HG03064 (cell line): ENCODE results near the gene MAST3.

Source experiments
- ATAC-seq: cut with Tn5 transposase; IDR thresholded peaks from one replicate; pipeline ENCODE4 v1.9.1; 2021; ENCODE audit warnings: low read depth; ENCODE audit not compliant: unreplicated experiment

The MAST3 gene

DNA sequence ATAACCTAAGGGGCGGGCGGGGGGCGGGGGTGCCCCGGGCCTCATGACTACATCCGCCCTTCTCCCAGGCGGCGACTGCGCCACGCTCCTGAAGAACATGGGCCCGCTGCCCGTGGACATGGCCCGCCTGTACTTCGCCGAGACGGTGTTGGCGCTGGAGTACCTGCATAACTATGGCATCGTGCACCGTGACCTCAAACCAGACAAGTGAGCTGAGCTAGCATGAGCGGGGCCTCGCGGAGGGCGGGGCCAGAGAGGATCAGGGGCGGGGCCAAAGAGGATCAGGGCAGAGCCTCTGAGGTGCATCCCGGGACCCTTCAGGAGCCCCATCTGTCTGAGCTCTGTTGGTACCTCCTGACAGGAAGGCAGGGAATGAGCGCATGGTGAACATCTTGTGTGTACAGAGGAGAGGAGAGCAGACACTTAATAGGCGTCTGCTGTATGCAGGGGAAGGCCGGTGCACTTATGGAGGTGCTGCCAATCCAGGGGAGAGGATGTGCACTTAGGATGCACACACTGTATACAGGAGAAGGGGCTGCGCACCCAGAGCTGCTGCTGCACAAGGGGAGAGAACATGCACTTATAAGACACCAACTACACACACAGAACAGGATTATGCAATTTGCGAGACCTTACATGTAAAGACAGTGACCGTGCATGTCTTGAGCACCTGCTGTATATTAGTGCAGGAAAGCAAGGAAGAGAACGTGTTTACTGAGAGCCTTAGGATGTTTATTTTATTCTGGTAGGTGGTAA is 34.4 kb downstream of the MAST3 start:
- no peak for ATAC-seq

DNA sequence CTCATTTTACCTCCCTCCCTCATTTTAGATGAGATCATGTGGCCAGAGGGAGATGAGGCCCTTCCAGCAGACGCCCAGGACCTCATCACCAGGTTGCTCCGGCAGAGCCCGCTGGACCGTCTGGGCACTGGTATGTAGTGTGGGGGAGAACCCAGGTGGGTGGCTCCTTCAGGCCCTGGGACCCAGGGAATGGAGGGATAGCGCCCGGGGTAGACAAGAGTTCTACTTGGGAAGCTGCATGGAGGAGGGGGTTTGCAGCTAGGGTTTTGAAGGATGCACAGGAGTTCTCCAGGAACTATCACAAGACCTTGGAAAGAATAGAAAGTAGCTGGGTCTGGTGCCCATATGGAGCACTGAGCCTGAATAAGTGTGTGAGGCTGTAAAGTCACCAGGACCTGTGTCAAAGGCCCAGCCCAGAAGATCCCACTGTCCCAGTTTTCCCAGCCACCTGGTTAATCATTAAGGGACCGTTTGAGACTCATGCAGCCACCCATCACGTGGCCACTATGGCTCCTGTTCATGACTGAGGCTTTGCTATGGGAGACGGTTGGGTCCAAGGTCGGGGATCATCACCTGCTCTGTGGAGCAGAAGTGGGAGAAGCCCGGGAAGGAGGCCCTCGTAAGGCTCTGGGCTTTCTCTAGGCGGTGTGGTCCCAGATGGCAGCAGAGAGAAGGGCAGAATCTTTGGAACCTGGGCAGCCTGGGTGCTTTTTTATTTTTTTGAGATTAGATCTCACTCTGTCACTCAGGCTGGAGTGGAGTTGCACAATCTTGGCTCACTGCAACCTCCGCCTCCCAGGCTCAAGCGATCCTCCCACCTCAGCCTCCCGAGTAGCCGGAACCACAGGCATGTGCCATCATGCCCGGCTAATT is 38.4 kb downstream of the MAST3 start:
- no peak for ATAC-seq

DNA sequence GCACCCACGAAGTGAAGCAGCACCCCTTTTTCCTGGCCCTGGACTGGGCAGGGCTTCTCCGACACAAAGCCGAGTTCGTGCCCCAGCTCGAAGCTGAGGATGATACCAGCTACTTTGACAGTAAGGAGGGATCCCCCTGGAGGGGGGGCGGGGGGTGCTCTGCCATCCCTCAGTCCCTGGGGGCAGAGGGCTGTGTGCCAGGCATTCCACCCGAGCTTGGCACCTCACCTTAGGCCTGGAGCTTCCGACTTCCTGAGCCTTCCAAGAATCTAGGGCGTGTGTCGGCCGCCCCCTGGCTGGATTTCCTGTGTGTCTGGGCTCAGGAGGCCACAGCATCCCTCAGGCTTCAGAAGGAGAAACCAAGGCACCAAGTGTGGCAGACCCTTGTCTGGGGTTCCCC is 39.7 kb downstream of the MAST3 start:
- ATAC-seq = no peak

DNA sequence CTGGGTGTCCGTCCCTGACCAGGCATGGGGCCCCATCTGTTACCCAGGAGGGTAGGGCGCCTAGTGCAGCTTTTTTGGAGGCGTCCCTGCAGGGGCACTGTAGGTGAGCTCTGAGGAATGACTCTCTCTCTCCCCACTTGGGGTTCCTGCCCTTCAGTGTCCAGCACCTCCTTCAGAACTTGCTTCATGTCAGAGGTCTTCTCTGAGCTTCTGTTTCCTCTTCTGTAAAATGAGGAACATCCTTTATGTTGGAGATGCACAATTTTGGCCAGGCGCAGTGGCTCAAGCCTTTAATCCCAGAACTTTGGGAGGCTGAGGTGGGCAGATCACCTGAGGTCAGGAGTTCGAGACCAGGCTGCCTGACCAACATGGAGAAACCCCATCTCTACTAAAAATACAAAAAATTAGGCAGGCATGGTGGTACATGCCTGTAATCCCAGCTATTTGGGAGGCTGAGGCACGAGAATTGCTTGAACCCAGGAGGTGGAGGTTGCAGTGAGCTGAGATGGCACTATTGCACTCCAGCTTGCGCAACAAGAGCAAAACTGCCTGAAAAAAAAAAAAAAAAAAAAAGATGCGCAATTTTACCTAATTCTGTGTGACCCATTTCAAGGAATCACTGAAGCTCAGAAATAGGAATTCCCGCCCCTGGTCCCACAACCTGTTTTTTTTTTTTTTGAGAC is 40.2 kb downstream of the MAST3 start:
- no peak for ATAC-seq

DNA sequence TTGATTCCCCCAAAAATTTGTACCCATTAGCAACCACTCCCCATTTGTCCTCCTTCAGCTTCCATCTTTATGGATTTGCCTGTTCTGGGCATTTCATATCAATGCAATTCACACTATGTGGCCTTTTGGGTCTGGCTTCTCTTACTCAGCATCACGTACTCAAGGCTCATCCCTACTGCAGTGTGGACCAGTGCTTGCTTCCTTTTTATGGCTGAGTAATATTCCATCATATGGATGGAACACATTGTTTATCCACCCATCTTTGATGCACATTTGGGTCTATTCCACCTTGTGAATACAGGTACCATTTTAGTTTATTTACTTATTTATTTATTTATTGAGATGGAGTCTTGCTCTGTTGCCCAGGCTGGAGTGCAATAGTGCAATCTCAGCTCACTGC is 42.9 kb downstream of the MAST3 start:
- no peak for ATAC-seq

DNA sequence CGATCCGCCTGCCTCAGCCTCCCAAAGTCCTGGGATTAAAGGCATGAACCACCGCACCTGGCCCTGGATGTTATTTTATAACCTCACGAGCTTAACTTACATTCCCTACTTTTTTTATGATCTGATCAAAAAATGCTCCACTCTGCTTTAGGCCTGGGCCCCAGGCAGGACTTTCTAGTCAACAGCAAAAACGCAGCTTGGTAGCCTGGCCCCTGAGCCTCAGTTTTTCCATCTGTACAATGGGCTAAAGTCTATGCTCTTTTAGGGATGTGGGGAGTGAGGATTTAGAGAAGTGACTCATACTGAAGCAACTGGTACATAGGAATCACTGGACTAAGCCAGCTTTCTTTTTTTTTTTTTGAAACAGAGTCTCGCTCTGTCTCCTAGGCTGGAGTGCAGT is 43.5 kb downstream of the MAST3 start:
- no peak for ATAC-seq

DNA sequence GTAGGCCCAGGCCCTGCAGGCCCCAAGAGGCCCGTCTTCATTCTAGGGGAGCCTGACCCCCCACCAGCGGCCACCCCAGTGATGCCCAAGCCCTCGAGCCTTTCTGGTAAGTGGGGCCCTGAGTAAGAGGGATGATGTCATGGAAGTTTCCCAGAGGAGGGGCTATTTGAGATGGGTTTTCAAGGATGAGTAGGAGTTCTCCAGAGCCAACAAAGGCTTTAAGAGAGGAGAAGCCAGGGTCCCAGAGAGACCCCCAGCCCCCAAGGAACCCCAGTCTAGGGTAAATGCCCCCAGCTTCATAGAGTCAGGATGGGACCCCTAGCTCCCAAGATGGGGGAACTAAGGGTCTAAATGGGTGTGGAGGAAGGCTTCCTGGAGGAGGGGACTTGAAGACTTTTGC is 46.3 kb downstream of the MAST3 start:
- ATAC-seq = no peak

DNA sequence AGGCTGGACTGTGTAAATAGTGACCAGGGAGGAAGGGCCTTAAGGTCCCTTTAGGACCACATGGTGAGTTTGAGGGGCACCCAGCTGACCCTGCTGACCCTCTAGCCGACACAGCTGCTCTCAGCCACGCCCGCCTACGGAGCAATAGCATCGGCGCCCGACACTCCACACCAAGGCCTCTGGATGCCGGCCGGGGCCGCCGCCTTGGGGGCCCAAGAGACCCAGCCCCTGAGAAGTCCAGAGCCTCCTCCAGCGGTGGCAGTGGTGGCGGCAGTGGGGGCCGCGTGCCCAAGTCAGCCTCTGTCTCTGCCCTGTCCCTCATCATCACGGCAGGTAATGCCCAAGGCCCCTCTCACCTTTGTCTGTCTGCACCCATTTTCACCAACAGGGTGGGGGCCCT is 46.8 kb downstream of the MAST3 start:
- no peak for ATAC-seq

DNA sequence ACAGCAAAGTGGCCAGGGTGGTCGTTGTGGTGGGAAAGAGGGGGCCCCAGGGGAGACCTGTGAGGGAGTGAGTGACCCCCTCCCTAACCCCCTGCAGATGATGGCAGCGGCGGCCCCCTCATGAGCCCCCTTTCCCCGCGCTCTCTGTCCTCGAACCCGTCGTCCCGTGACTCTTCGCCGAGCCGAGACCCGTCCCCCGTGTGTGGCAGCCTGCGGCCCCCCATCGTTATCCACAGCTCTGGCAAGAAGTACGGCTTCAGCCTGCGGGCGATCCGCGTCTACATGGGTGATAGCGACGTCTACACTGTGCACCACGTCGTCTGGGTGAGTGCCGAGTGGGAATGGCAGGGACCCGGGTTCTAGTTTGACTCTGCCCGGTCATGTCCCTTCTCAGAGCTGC is 47.3 kb downstream of the MAST3 start:
- ATAC-seq = no peak

DNA sequence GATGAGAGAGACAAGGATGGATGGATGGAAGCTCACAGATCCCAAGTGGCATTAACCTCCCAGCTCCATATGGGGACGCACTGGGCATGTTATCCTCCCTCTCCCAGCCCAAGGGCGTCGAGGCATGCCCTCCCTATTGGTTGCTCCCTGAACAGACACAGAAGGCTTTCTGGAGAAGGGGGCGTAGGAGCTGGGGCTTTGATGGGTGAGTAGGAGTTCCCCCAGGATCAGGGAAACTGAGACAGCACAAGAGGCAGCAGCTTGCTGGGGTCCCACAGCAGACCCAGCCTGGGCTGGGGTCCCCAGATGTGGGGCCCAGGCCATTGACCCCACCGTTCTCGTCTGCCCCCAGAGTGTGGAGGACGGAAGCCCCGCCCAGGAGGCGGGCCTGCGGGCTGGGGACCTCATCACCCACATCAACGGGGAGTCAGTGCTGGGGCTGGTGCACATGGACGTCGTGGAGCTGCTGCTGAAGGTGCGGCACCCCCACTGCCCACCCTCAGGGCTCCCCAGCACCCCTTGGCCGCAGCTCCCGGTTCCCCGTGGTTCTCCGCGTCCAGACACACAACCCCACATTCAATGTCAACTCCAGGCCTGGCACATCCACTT is 47.9 kb downstream of the MAST3 start:
- ATAC-seq = no peak

DNA sequence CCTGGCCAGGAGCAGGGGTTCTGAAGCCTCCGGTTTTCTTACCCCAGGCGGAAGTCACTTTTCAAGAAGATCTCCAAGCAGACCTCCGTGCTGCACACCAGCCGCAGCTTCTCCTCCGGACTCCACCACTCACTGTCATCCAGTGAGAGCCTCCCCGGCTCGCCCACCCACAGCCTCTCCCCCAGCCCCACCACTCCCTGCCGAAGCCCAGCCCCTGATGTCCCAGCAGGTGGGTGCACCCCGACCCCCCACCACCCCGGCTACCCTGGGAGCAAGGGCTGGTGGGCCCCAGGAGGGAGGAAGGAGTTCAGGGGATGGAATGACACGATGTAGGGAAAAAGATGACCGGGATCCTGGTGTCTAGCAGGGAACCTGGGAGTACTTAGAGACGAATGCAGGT is 49.8 kb downstream of the MAST3 start:
- no peak for ATAC-seq

DNA sequence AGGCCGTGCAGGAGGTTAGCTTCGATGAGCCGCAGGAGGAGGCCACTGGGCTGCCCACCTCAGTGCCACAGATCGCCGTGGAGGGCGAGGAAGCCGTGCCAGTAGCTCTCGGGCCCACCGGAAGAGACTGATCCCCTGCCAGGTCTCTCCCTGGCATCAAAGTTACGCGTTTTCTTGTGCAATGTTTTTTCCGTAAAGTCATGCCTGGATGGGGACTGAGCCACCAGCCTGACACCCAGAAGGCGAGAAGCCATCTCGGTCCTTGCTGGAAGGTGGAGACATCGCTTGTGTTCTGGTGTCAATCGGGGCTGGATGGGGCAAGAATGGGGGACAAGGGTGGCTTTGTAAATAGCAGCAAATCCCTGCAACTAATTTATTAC is 52.0 kb downstream of the MAST3 start:
- no peak for ATAC-seq

DNA sequence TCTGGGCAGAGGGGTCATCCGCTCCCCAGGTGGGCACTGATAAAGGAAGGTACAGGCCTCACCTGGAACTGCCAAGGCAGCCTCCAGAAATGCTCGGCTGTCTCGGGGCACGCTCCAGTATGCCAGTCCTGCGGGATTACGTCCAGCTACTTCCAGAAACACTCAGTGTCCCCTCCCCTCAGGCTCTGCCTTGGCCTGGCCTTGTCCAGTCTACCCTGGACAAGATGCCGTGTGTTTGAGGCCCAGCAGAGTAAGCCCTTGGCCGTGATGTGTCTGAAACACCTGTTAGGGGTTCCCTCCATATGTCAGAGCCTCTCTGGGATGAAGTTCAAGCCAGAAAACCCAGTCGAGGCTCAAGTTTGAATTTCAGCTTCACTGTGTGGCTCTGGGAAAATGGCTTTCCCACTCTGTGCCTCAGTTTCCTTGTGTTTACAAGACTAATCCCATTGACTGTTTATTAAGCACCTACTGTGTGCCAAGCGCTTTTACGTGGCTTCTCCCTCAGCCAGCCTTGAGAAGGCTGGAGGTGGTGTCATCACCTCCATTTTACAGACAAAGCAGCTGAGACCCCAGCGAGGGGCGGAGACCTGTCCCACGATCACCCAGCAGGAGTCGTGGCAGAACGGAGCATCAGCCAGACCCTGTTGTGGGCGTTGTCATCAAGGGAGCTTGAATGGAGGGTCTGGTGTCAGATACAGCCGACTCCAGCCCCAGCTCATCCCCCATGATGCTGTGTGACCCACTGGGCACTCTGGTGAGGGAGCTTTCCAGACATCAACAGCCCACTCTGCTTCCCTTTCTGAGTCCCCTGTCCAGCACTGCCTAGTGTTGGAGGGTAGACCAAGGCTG is 53.4 kb downstream of the MAST3 start:
- no peak for ATAC-seq

DNA sequence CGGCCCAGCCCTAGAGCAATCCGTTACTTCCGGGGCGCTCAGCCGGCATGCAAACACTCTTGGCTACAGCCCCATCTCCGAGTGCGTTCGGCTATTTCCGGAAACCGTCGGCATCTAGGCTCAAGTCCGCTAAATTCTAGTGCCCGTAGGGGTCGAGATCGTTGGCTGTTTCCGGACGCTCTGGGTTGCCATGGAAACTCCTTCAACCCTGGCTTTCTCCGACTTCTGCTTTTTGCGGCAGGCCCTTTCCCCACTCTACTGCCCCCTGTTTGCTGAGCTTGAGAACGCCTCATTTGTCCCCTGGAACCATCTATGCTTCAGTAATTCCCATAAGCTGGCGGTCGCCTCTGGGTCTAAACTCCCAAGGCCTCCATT is 54.9 kb downstream of the MAST3 start:
- peak; percentile 41 for ATAC-seq

DNA sequence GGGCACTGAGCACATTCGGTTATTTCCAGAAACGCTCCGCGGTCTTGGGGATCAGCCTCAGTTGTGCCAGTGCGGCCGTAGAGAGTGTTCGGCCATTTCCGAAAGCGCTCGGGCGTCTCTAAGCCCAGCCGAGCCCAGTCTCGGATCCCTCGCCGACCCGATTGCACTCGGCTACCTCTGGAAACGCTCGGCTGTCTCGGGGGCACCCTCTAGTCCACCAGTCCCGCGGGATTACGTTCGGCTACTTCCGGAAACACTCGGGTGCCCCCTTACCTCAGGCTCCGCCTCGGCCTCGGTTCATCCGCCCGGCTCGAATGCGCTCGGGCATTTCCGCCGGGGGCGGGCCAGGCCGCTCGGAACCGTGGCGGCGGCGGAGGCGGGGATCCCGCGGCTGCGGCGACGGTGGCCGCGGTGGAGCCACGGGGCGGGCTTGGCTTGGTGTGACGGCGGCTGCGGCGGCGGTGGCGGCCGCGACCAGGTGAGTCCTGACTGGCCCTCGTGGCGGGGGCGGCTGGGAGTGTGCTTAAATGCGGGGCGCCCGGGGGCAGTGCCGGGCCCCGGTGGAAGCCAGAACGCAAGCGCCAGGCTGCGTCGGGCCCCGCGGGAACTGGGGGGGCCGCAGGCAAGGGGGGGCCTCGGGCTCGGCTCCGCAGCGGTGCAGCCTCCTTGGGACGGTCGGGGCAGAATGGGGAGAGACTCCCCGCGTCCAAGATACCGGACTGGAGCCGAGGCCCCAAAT is 55.4 kb downstream of the MAST3 start, which contains the start of gene PIK3R2:
Gene PIK3R2, plus strand, starts transcription at position 347 of the 739 bp plus-strand sequence. CDS start 2,717 bp downstream, outside the sequence.
- ATAC-seq = peak; percentile 62

DNA sequence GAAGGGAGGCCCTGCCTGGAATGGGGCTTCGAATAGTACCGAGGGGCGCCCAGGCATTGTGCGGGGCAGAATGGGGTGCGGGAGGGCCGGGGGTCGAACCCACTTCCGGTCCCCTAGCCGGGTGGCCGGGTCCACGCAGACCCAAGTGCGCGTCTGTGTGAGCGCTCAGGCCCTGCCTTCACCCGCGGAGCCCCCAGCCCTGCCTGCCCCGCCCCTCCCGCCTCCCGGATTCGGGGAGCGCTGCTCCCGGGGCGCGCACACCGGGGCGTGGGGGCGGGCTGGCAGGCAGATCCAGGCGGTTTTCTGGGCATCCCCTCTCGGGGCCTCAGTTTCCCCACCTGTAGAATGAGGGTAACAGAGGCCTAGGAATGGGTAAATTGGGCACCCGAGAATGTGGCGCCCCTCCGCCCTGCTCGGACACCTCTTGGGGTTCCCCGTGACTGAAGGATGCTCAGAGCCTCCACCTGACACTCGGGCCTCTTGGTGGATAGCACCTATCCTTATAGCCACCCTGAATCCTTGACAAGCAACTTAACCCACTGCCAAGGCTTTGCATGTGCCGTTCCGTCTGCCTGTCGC is 56.1 kb downstream of the MAST3 start:
- peak; percentile 4 for ATAC-seq

DNA sequence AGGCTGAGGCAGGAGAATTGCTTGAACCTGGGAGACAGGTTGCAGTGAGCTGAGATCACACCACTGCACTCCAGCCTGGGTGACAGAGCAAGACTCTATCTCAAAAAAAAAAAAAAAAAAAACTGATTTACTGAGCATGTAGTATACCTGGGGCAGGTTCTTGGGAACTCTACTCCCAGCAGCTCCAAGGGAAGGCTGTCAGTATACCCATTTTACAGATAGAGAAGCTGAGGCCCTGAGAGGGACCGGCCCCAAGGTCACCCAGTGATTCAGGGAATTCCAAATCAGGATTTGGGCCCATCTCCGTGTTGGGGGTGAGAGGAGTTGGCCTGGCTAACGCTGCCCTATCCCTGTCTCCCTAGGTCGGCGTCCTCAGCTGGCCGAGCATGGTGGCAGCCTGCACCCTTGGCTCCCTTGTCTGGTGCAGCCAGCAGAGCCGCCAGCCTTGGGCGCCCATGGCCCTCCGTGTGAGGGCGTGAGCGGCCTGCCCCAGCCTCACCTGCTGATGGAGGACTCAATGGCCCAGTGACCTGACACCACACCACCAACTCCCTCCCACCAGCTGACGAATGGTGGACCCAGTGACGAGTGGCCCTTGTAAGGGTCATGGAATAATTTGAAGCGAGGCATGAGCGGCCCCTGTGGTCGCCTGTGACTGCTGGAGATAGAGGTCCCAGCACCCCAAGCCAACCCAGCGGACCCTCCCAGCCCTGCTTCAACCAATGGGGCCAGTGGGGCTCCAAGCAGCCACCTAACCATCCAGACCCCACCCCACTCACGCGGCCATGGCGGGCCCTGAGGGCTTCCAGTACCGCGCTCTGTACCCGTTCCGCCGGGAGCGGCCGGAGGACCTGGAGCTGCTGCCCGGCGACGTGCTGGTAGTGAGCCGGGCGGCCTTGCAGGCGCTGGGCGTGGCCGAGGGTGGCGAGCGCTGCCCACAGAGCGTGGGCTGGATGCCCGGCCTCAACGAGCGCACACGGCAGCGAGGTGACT is 57.8 kb downstream of the MAST3 start:
- ATAC-seq = no peak

DNA sequence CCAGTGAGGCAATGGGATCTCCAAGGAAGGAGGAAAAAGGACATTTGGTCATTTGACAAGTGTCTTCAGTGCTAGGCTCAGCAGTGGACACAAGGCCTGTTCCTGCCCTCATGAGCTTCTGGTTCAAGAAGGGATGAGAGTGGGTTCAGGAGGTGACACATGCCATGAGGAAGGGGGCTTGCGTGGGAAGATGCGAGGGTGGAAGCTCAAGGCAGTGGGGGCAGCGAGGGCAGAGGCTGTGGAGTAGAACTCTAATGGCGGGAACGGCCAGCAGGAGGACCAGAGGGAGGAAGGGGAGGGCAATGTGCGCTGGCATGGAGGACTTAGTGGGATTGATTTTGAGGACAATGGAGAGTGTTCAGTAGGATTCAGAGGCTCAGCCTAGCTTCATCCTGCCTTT is 58.7 kb downstream of the MAST3 start:
- no peak for ATAC-seq
